MM.1S (cell line): ENCODE data around the gene FOXN3.

Experiments
- DNase-seq: peaks from one replicate; pipeline ENCODE4 v3.0.0-alpha.2; 2015
- H2AFZ ChIP-seq: fragments of 300-600 bp; sonication (generic); 2 replicates; pipeline ENCODE4 v1.6.0; 2016; ENCODE audit warnings: antibody characterized with exemption, low read length
- H3F3A ChIP-seq: fragments of 300-600 bp; sonication (generic); 2 replicates; pipeline ENCODE4 v1.6.1; 2016; ENCODE audit warnings: mild to moderate bottlenecking, antibody characterized with exemption, low read length, moderate library complexity, mixed read lengths; ENCODE audit not compliant: insufficient read depth
- H3K27ac ChIP-seq: fragments of 300-600 bp; sonication (generic); 2 replicates; pipeline ENCODE4 v1.5.1; 2016; ENCODE audit warnings: mild to moderate bottlenecking, low read length
- H3K27me3 ChIP-seq: fragments of 300-600 bp; sonication (generic); replicated peaks from 2 replicates; pipeline ENCODE4 v1.6.0; 2016; ENCODE audit warnings: low read length; ENCODE audit not compliant: insufficient read depth
- H3K36me3 ChIP-seq: fragments of 300-600 bp; sonication (generic); replicated peaks from 2 replicates; pipeline ENCODE4 v1.6.1; 2016; ENCODE audit warnings: mild to moderate bottlenecking, low read length, mixed read lengths; ENCODE audit not compliant: insufficient read depth
- H3K4me1 ChIP-seq: fragments of 300-600 bp; sonication (generic); 2 replicates; pipeline ENCODE4 v1.6.1; 2016; ENCODE audit warnings: low read length, mixed read lengths
- H3K4me2 ChIP-seq: fragments of 300-600 bp; sonication (generic); 2 replicates; pipeline ENCODE4 v1.6.0; 2016; ENCODE audit warnings: low read depth, low read length
- H3K4me3 ChIP-seq: fragments of 300-600 bp; sonication (generic); 2 replicates; pipeline ENCODE4 v1.5.1; 2016; ENCODE audit warnings: low read length, mixed read lengths
- H3K79me2 ChIP-seq: fragments of 300-600 bp; sonication (generic); 2 replicates; pipeline ENCODE4 v1.6.1; 2016; ENCODE audit warnings: mixed run types, low read length, mixed read lengths
- H3K9ac ChIP-seq: fragments of 300-600 bp; sonication (generic); 2 replicates; pipeline ENCODE4 v1.6.1; 2016; ENCODE audit warnings: low read length, mixed read lengths
- H3K9me2 ChIP-seq: fragments of 300-600 bp; sonication (generic); replicated peaks from 2 replicates; pipeline ENCODE4 v1.6.1; 2016; ENCODE audit warnings: mild to moderate bottlenecking, low read length, mixed read lengths; ENCODE audit not compliant: insufficient read depth
- H3K9me3 ChIP-seq: fragments of 300-600 bp; sonication (generic); replicated peaks from 2 replicates; pipeline ENCODE4 v1.6.1; 2016; ENCODE audit warnings: mild to moderate bottlenecking, low read length, mixed read lengths; ENCODE audit not compliant: insufficient read depth
- H4K20me1 ChIP-seq: fragments of 300-600 bp; sonication (generic); 2 replicates; pipeline ENCODE4 v1.6.1; 2016; ENCODE audit warnings: mild to moderate bottlenecking, low read length, moderate library complexity, mixed read lengths; ENCODE audit not compliant: insufficient read depth
- CTCF ChIP-seq: fragments of 300-600 bp; sonication (generic); IDR thresholded peaks from 2 replicates; pipeline ENCODE4 v1.5.1; 2016; ENCODE audit warnings: antibody characterized with exemption, low read length, mixed read lengths
- EZH2 ChIP-seq: fragments of 300-600 bp; sonication (generic); optimal IDR thresholded peaks from 2 replicates; pipeline ENCODE3; 2017; ENCODE audit warnings: low read depth, mild to moderate bottlenecking, antibody characterized with exemption, low read length, mixed read lengths
- EZH2phosphoT487 ChIP-seq: fragments of 300-600 bp; sonication (generic); IDR thresholded peaks from 2 replicates; pipeline ENCODE4 v1.6.1; 2018; ENCODE audit warnings: antibody characterized with exemption, low read length

FOXN3 gene

GRCh38 chr14:89239023-89239422, 178.0 kb downstream of the FOXN3 start:
- H3K9ac ChIP-seq, result no peak overlapping the region
- H3K4me3 ChIP-seq, result no peak overlapping the region
- no peak overlapping the region for H2AFZ ChIP-seq
- H3K9me2 ChIP-seq, result no peaks in the 10 kb centered on the region
- peaks cover 32% of the 10 kb centered on the region for H3K79me2 ChIP-seq
- H3K27me3 ChIP-seq, result no peaks in the 10 kb centered on the region
- no peaks in the 10 kb centered on the region for H4K20me1 ChIP-seq
- no peak overlapping the region for H3K27ac ChIP-seq
- no peak for DNase-seq
- TF ChIP-seq EZH2phosphoT487 (no peak), EZH2 (no peak), CTCF (no peak)
- H3K4me2 ChIP-seq, result no peak overlapping the region
- H3K36me3 ChIP-seq, result no peaks in the 10 kb centered on the region
- H3K4me1 ChIP-seq, result no peaks in the 10 kb centered on the region
- H3K9me3 ChIP-seq, result no peaks in the 10 kb centered on the region
- H3F3A ChIP-seq, result no peaks in the 10 kb centered on the region

- Histone ChIP-seq H3F3A (no peaks in the 10 kb centered on the region), H3K4me2 (no peak overlapping the region), H3K4me1 (no peaks in the 10 kb centered on the region), H3K4me3 (no peak overlapping the region), H3K27me3 (no peaks in the 10 kb centered on the region), H3K9me2 (no peaks in the 10 kb centered on the region), H3K27ac (no peak overlapping the region), H3K79me2 (peaks cover 26% of the 10 kb centered on the region), H2AFZ (no peak overlapping the region), H3K9me3 (no peaks in the 10 kb centered on the region), H4K20me1 (no peaks in the 10 kb centered on the region), H3K9ac (no peak overlapping the region), H3K36me3 (no peaks in the 10 kb centered on the region)
- TF ChIP-seq EZH2phosphoT487 (no peak), CTCF (no peak)
- DNase-seq, result no peak
Measured at GRCh38 chr14:89237921-89238529, 179.0 kb downstream of the FOXN3 start.

GRCh38 chr14:89236851-89237250, 180.2 kb downstream of the FOXN3 start:
- no peaks in the 10 kb centered on the region for H3K9me2 ChIP-seq
- no peak overlapping the region for H3K27ac ChIP-seq
- no peaks in the 10 kb centered on the region for H3K27me3 ChIP-seq
- DNase-seq, result no peak
- TF ChIP-seq CTCF (no peak), EZH2 (no peak), EZH2phosphoT487 (no peak)
- H3K9me3 ChIP-seq, result no peaks in the 10 kb centered on the region
- H4K20me1 ChIP-seq, result no peaks in the 10 kb centered on the region
- H3F3A ChIP-seq, result no peaks in the 10 kb centered on the region
- no peak overlapping the region for H2AFZ ChIP-seq
- no peaks in the 10 kb centered on the region for H3K4me1 ChIP-seq
- no peaks in the 10 kb centered on the region for H3K36me3 ChIP-seq
- no peak overlapping the region for H3K9ac ChIP-seq
- peaks cover 28% of the 10 kb centered on the region for H3K79me2 ChIP-seq
- H3K4me3 ChIP-seq, result no peak overlapping the region
- H3K4me2 ChIP-seq, result no peak overlapping the region
